B cell (primary cell): ENCODE measurements around the gene ATP5ME. TPM values are rescaled to one million over a fixed set of nuclear protein-coding genes. Genes with fewer than 3 reads are reported as not detected.

Experiments used
- ATAC-seq: fragments of 200-7000 bp; cut with Tn5 transposase; one replicate; pipeline ENCODE4 v1.10.0; 2021; ENCODE audit warnings: low read depth, mild to moderate bottlenecking, moderate number of reproducible peaks, moderate library complexity
- CTCF ChIA-PET: fragments of 350-600 bp; sonication (Branson Sonifier 250); formaldehyde crosslinking; loops from one replicate; lab custom pipeline; 2021; ENCODE audit warnings: antibody characterized with exemption, inconsistent platforms; lab: Charles Lee
- POLR2A ChIA-PET: fragments of 350-600 bp; sonication (Branson Sonifier 250); formaldehyde crosslinking; loops from one replicate; lab custom pipeline; 2021; ENCODE audit warnings: antibody characterized with exemption; lab: Charles Lee
- DNase-seq: peaks from one replicate; pipeline ENCODE4 v3.0.0; 2013
- H2AFZ ChIP-seq: 2 replicates; pipeline ENCODE4 v1.6.1; 2012; ENCODE audit warnings: mild to moderate bottlenecking, low read depth, low read length; ENCODE audit not compliant: insufficient read depth, poor library complexity, severe bottlenecking
- H3K27ac ChIP-seq, 2 donors: 1 replicate in 1 of 2; 2 replicates in 1 of 2; pipeline ENCODE4 v1.5.1; 2012 to 2013; ENCODE audit warnings: low read length in 2 of 2, mild to moderate bottlenecking in 2 of 2, moderate library complexity in 1 of 2
- H3K27me3 ChIP-seq, 4 experiments: fragments of 200-600 bp in 1 of 4; sonication (generic) in 1 of 4; replicated peaks in 1 of 4; 1 replicate in 2 of 4; 2 replicates in 2 of 4; pipeline versions ENCODE4 v1.6.1 to v1.7.0; 2013 to 2016; ENCODE audit warnings: low read length in 3 of 4, mild to moderate bottlenecking in 2 of 4, mixed read lengths in 1 of 4, moderate library complexity in 1 of 4; ENCODE audit not compliant: insufficient read depth in 4 of 4, control insufficient read depth in 3 of 4; ENCODE audit errors: control extremely low read depth in 1 of 4
- H3K36me3 ChIP-seq, 2 experiments: replicated peaks in 1 of 2; 1 replicate in 1 of 2; 2 replicates in 1 of 2; pipeline versions ENCODE4 v1.6.1 to v1.7.1; 2013; ENCODE audit warnings: low read length in 1 of 2; ENCODE audit not compliant: insufficient read depth in 2 of 2, control insufficient read depth in 1 of 2; ENCODE audit errors: control extremely low read depth in 1 of 2, extremely low read depth in 1 of 2
- H3K4me1 ChIP-seq, 2 donors: fragments of 200-600 bp in 1 of 2; sonication (generic) in 1 of 2; 1 replicate in 1 of 2; 2 replicates in 1 of 2; pipeline versions ENCODE4 v1.5.1 to v1.6.1; 2013 to 2017; ENCODE audit warnings: low read length in 2 of 2; ENCODE audit not compliant: control insufficient read depth in 2 of 2, insufficient read depth in 2 of 2
- H3K4me2 ChIP-seq: replicated peaks from 2 replicates; pipeline ENCODE3; 2012; ENCODE audit warnings: mild to moderate bottlenecking, low read depth, low read length; ENCODE audit not compliant: poor library complexity, severe bottlenecking
- H3K4me3 ChIP-seq, 5 experiments: fragments of 200-600 bp in 1 of 5; sonication (generic) in 1 of 5; 1 replicate in 3 of 5; 2 replicates in 2 of 5; pipeline versions ENCODE4 v1.5.1 to v1.7.0; 2011 to 2016; ENCODE audit warnings: low read length in 4 of 5, mild to moderate bottlenecking in 4 of 5, low read depth in 2 of 5, control low read depth in 1 of 5, moderate library complexity in 1 of 5; ENCODE audit not compliant: insufficient read depth in 1 of 5; ENCODE audit errors: control extremely low read depth in 1 of 5, extremely low read depth in 1 of 5
- H3K79me2 ChIP-seq: fragments of 200-600 bp; sonication (generic); one replicate; pipeline ENCODE4 v1.6.0; 2016; ENCODE audit warnings: low read length; ENCODE audit not compliant: control insufficient read depth, insufficient read depth
- H3K9ac ChIP-seq: fragments of 200-600 bp; sonication (generic); 2 replicates; pipeline ENCODE4 v1.6.1; 2017; ENCODE audit warnings: mild to moderate bottlenecking, low read length, moderate library complexity
- H3K9me3 ChIP-seq, 3 donors: one replicate each; pipeline versions ENCODE4 v1.6.1 to v1.7.1; 2013; ENCODE audit warnings: low read length in 2 of 3; ENCODE audit not compliant: control insufficient read depth in 2 of 3, insufficient read depth in 1 of 3; ENCODE audit errors: control extremely low read depth in 1 of 3
- H4K20me1 ChIP-seq: 2 replicates; pipeline ENCODE4 v1.6.0; 2012; ENCODE audit warnings: mild to moderate bottlenecking, low read length; ENCODE audit not compliant: insufficient read depth, control insufficient read depth, poor library complexity, severe bottlenecking
- H3K27ac Mint-ChIP-seq: one replicate; pipeline ENCODE4 v1.8.0; 2021; ENCODE audit warnings: mixed read lengths
- H3K27me3 Mint-ChIP-seq: one replicate; pipeline ENCODE4 v1.8.0; 2021; ENCODE audit warnings: mixed read lengths
- H3K4me1 Mint-ChIP-seq: one replicate; pipeline ENCODE4 v1.8.0; 2021; ENCODE audit warnings: mixed read lengths
- H3K4me3 Mint-ChIP-seq: one replicate; pipeline ENCODE4 v1.8.0; 2021; ENCODE audit warnings: mixed read lengths
- H3K9me3 Mint-ChIP-seq: one replicate; pipeline ENCODE4 v1.8.0; 2022; ENCODE audit warnings: mixed read lengths; ENCODE audit not compliant: insufficient read depth
- CTCF ChIP-seq: fragments of 200-600 bp; IDR thresholded peaks from one replicate; pipeline ENCODE4 v1.8.0; 2022; ENCODE audit warnings: antibody characterized with exemption, mild to moderate bottlenecking
- EZH2 ChIP-seq: IDR thresholded peaks from 2 replicates; pipeline ENCODE4 v1.6.1; 2012; ENCODE audit warnings: borderline replicate concordance, low read depth, mild to moderate bottlenecking, moderate library complexity, low read length; ENCODE audit not compliant: insufficient read depth, poor library complexity, severe bottlenecking
- WGBS: methylation state at CpG from one replicate; pipeline ENCODE4 v1.1.5; 2013; ENCODE audit warnings: missing lambda C conversion rate; ENCODE audit not compliant: insufficient coverage; 5-methylcytosine and 5-hydroxymethylcytosine counted together
- intact Hi-C: fragments of 100-400 bp; cut with micrococcal nuclease; formaldehyde crosslinking; loops from one replicate; pipeline ENCODE4 v1.10.0; 2022
- polyA plus RNA-seq: library from polyadenylated mRNA; depleted of rRNA; stranded (reverse); fragments of >200 nt; gene quantifications from 2 replicates; pipeline ENCODE4 v1.2.3, GENCODE V29; 2012
- total RNA-seq, 2 donors: library from RNA; stranded (reverse); fragments of 120-200 nt in 1 of 2; gene quantifications; 1 replicate in 1 of 2; 2 replicates in 1 of 2; pipeline versions ENCODE4 v1.2.3 to v1.2.4, GENCODE V29; 2013 to 2022

The ATP5ME gene
- total and polyA plus RNA-seq, 2 donors (not counting 1 experiment from before 2014, with no cell fraction given) = 129 to 153 TPM

DNA sequence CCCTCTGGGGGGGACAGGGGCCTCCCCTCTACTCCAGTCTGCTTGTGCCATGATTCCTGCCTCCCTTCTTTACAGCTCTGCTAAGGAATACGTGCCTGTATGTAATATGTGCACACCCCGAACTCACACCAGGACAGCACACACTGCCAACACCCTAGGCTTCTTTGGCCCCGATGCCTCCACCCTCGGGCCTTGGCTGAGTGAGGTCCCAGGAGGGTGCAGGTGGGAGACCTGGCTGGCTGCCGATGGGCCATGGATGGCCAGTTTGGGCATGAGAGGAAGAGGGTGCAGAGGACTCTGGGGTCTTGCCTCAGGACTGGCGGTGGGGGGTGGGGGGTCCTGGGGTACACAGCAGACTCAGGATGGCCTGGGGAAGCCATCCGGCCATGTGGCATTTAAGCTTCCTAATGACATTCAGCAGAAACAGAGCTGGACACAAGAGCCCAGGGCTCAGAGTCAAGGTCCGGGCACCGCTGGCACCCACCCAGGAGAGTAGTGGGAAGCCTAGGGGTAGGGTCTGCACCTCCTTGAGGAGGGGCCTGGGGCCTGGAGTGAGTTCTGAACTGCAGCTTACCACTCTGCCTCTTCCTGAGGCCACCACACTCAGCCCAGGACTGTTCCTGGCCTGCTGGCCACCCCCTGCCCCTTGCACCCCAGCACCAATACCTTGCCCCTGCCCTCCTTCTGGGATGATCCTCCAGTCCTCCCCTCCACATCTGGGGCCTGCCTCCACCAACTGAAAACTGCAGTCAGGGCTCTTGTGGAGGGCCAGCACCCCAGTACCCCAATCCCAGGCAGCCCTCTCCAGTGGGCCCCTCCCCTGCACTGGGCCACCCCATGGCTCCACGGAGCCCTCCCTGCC is 29.5 kb upstream of the ATP5ME start:
- Histone ChIP-seq H3K27ac (no peak overlapping the region), H3K4me2 (no peak overlapping the region), H3K9me3 (no peaks in the 10 kb centered on the region), H3K27me3 (no peaks in the 10 kb centered on the region), H3K36me3 (no peaks in the 10 kb centered on the region), H2AFZ (no peak overlapping the region), H3K9ac (no peak overlapping the region), H3K4me1 (peaks cover 32 to 48% of the 10 kb centered on the region in 2 donors), H3K79me2 (peaks cover 36% of the 10 kb centered on the region), H4K20me1 (peaks cover 17% of the 10 kb centered on the region), H3K4me3 (no peak overlapping the region)
- Mint-ChIP-seq H3K9me3 (no peaks in the 10 kb centered on the region), H3K27me3 (no peaks in the 10 kb centered on the region), H3K4me1 (peaks cover 29% of the 10 kb centered on the region), H3K27ac (peak overlapping the region; percentile 15), H3K4me3 (no peak overlapping the region)
- POLR2A ChIA-PET = interaction anchor here (0.7 kb wide), 1 partner anchor 877 kb away, joined by 9 read pairs; no protein-coding TSS in a partner anchor
- WGBS = 95% methylated on average over 6 of the region's 10 CpGs
- TF ChIP-seq CTCF (no peak), EZH2 (no peak)
- ATAC-seq = no peak
- no peak for DNase-seq
- CTCF ChIA-PET = no interaction called here
- intact Hi-C loops = loop anchor here (10.0 kb wide), 1 partner anchor 231 kb away; the partner anchor contains the start of genes GAK and TMEM175

DNA sequence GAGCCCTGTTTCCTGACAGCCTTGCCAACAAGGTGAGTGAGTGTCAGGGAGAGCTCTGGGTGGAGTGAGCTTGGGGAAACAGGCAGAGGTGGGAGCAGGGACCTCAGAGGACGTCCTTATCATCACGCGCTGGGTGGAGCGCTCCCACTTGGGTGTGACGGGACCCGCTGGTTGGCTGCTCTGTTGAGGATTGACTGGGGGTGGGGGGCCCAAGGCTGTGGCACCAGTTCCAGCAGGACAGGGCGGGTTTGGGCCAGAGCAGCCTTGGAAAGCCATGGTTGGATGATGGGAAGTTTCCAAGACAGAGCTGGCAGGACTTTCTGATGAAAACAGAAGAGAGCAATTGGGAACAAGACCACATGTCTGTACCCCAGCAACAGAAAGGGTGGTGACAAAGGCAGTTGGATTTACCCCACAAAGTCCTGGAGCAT is 28.6 kb upstream of the ATP5ME start:
- H3K9ac ChIP-seq = no peak overlapping the region

More for the DNA sequence above, 28.6 kb upstream of the ATP5ME start:
- no peak overlapping the region for H3K4me3 ChIP-seq
- no peaks in the 10 kb centered on the region for H3K9me3 ChIP-seq
- no peak overlapping the region for H3K27ac ChIP-seq
- no peaks in the 10 kb centered on the region for H3K36me3 ChIP-seq
- Mint-ChIP-seq H3K27me3 (no peaks in the 10 kb centered on the region), H3K4me1 (peaks cover 27% of the 10 kb centered on the region), H3K27ac (peak overlapping the region; percentile 6), H3K9me3 (no peaks in the 10 kb centered on the region), H3K4me3 (no peak overlapping the region)
- DNase-seq (no peak), ATAC-seq (no peak)
- ChIA-PET POLR2A (interaction anchor here (0.7 kb wide), 1 partner anchor 878 kb away, joined by 9 read pairs; no protein-coding TSS in a partner anchor), CTCF (no interaction called here)
- H4K20me1 ChIP-seq = peaks cover 8% of the 10 kb centered on the region
- H3K4me2 ChIP-seq = no peak overlapping the region
- H3K79me2 ChIP-seq = peaks cover 27% of the 10 kb centered on the region
- no peak overlapping the region for H2AFZ ChIP-seq
- no peaks in the 10 kb centered on the region for H3K27me3 ChIP-seq
- WGBS = 94% methylated on average over 5 of the region's 7 CpGs
- no peak for TF ChIP-seq EZH2
- no peak for TF ChIP-seq CTCF
- H3K4me1 ChIP-seq = peaks cover 29 to 42% of the 10 kb centered on the region in 2 donors
- intact Hi-C loops = loop anchor here (10.0 kb wide), 1 partner anchor 232 kb away; the partner anchor contains the start of genes GAK and TMEM175
